GM23248 (cell line): ENCODE results near the gene THSD7A. TPM values are rescaled to one million over a fixed set of nuclear protein-coding genes. Genes with fewer than 3 reads are reported as not detected.

Source experiments
- DNase-seq: peaks from one replicate; pipeline ENCODE4 v3.0.0-alpha.2; 2015
- H2AFZ ChIP-seq: fragments of 200-600 bp; sonication (generic); 2 replicates; pipeline ENCODE4 v1.6.1; 2016; ENCODE audit warnings: antibody characterized with exemption
- H3F3A ChIP-seq: fragments of 200-600 bp; sonication (generic); 2 replicates; pipeline ENCODE4 v1.6.1; 2016; ENCODE audit warnings: mild to moderate bottlenecking, antibody characterized with exemption, mixed run types; ENCODE audit not compliant: insufficient read depth
- H3K27ac ChIP-seq: fragments of 200-600 bp; sonication (generic); 2 replicates; pipeline ENCODE4 v1.5.1; 2016; ENCODE audit warnings: mild to moderate bottlenecking
- H3K27me3 ChIP-seq: fragments of 200-600 bp; sonication (generic); replicated peaks from 2 replicates; pipeline ENCODE4 v1.6.1; 2016; ENCODE audit warnings: mild to moderate bottlenecking; ENCODE audit not compliant: insufficient read depth
- H3K36me3 ChIP-seq: fragments of 200-600 bp; sonication (generic); 2 replicates; pipeline ENCODE4 v1.6.1; 2016; ENCODE audit warnings: low read depth, mild to moderate bottlenecking
- H3K4me1 ChIP-seq: fragments of 200-600 bp; sonication (generic); 2 replicates; pipeline ENCODE4 v1.6.1; 2016; ENCODE audit warnings: mild to moderate bottlenecking; ENCODE audit not compliant: insufficient read depth
- H3K4me2 ChIP-seq: fragments of 200-600 bp; sonication (generic); one replicate; pipeline ENCODE4 v1.6.1; 2016; ENCODE audit warnings: mild to moderate bottlenecking; ENCODE audit not compliant: unreplicated experiment
- H3K4me3 ChIP-seq: fragments of 200-600 bp; sonication (generic); 2 replicates; pipeline ENCODE4 v1.5.1; 2016; ENCODE audit warnings: mild to moderate bottlenecking
- H3K79me2 ChIP-seq: fragments of 200-600 bp; sonication (generic); 2 replicates; pipeline ENCODE4 v1.6.1; 2016; ENCODE audit warnings: mild to moderate bottlenecking; ENCODE audit not compliant: insufficient read depth
- H3K9ac ChIP-seq: fragments of 200-600 bp; sonication (generic); 2 replicates; pipeline ENCODE4 v1.6.1; 2016; ENCODE audit warnings: mild to moderate bottlenecking
- H3K9me2 ChIP-seq: fragments of 200-600 bp; sonication (generic); 2 replicates; pipeline ENCODE4 v1.6.1; 2016; ENCODE audit warnings: mixed run types, mild to moderate bottlenecking, moderate library complexity; ENCODE audit not compliant: insufficient read depth
- H3K9me3 ChIP-seq: fragments of 200-600 bp; sonication (generic); one replicate; pipeline ENCODE4 v1.6.1; 2017; ENCODE audit warnings: low read depth
- H4K20me1 ChIP-seq: fragments of 200-600 bp; sonication (generic); 2 replicates; pipeline ENCODE4 v1.6.0; 2016; ENCODE audit not compliant: insufficient read depth
- EZH2 ChIP-seq: fragments of 200-600 bp; sonication (generic); IDR thresholded peaks from 2 replicates; pipeline ENCODE4 v1.6.1; 2018; ENCODE audit warnings: antibody characterized with exemption, mild to moderate bottlenecking; ENCODE audit not compliant: insufficient read depth, poor library complexity, severe bottlenecking
- EZH2phosphoT487 ChIP-seq: fragments of 200-600 bp; sonication (generic); IDR thresholded peaks from 2 replicates; pipeline ENCODE4 v1.6.1; 2018; ENCODE audit warnings: antibody characterized with exemption, moderate library complexity, mild to moderate bottlenecking, low read depth; ENCODE audit not compliant: insufficient read depth
- WGBS, 2 experiments: methylation state at CpG; one replicate each; pipeline ENCODE4 v1.1.6; 2015 to 2017; ENCODE audit warnings: low lambda C conversion rate in 2 of 2, low coverage in 1 of 2; ENCODE audit errors: missing lambda C conversion rate in 2 of 2; 5-methylcytosine and 5-hydroxymethylcytosine counted together
- in situ Hi-C: fragments of 300-500 bp; cut with MboI; formaldehyde crosslinking; loops from 2 replicates; pipeline ENCODE4 v1.15.0; 2020
- polyA plus RNA-seq: library from polyadenylated mRNA; unstranded; fragments of >200 nt; fragmentation: Nextera tagmentation; extraction: Ambion mirVana; gene quantifications from 2 replicates; pipeline ENCODE4 v1.2.1, GENCODE V29; 2016
- total RNA-seq: library from RNA; depleted of rRNA; stranded (reverse); fragments of >200 nt; shearing (Covaris generic); gene quantifications from 2 replicates; pipeline ENCODE4 v1.2.3, GENCODE V29; 2014

THSD7A gene
- total and polyA plus RNA-seq, 2 experiments from 2014 or later: not detected

GRCh38 chr7:11633310-11633709, 198.7 kb downstream of the THSD7A start:
- H3K9me2 ChIP-seq: no peaks in the 10 kb centered on the region
- no peak overlapping the region for H3K9ac ChIP-seq
- TF ChIP-seq EZH2phosphoT487 (no peak), EZH2 (no peak)
- no peaks in the 10 kb centered on the region for H3K9me3 ChIP-seq
- DNase-seq: no peak
- no peak overlapping the region for H3K4me2 ChIP-seq
- in situ Hi-C loops: no loop called here
- H4K20me1 ChIP-seq: no peaks in the 10 kb centered on the region
- H3K4me1 ChIP-seq: no peaks in the 10 kb centered on the region
- H3K27me3 ChIP-seq: no peaks in the 10 kb centered on the region
- H2AFZ ChIP-seq: no peak overlapping the region
- 21 to 37% methylated on average over 1 of the region's 1 CpG for WGBS, 2 experiments
- H3K79me2 ChIP-seq: no peaks in the 10 kb centered on the region
- H3K36me3 ChIP-seq: no peaks in the 10 kb centered on the region
- H3K4me3 ChIP-seq: no peak overlapping the region
- no peaks in the 10 kb centered on the region for H3F3A ChIP-seq
- H3K27ac ChIP-seq: no peak overlapping the region

GRCh38 chr7:11630355-11630754, 201.6 kb downstream of the THSD7A start:
- no peaks in the 10 kb centered on the region for H3K79me2 ChIP-seq
- no peak overlapping the region for H3K4me3 ChIP-seq
- no peak overlapping the region for H3K4me2 ChIP-seq
- H3K36me3 ChIP-seq: no peaks in the 10 kb centered on the region
- no peaks in the 10 kb centered on the region for H3K4me1 ChIP-seq
- H3F3A ChIP-seq: no peaks in the 10 kb centered on the region
- H3K9me2 ChIP-seq: no peaks in the 10 kb centered on the region
- H3K27me3 ChIP-seq: no peaks in the 10 kb centered on the region
- no peak for DNase-seq
- WGBS, 2 experiments: 46 to 59% methylated on average over 2 of the region's 2 CpGs
- in situ Hi-C loops: no loop called here
- H3K9me3 ChIP-seq: no peaks in the 10 kb centered on the region
- H4K20me1 ChIP-seq: no peaks in the 10 kb centered on the region
- H3K27ac ChIP-seq: no peak overlapping the region
- H3K9ac ChIP-seq: no peak overlapping the region
- H2AFZ ChIP-seq: no peak overlapping the region
- TF ChIP-seq EZH2phosphoT487: no peak
- TF ChIP-seq EZH2: no peak

- H3K4me3 ChIP-seq: no peak overlapping the region
- no peak overlapping the region for H3K27ac ChIP-seq
- no peaks in the 10 kb centered on the region for H3K4me1 ChIP-seq
- in situ Hi-C loops: no loop called here
- DNase-seq: no peak
- no peaks in the 10 kb centered on the region for H3K27me3 ChIP-seq
- no peak overlapping the region for H2AFZ ChIP-seq
- no peaks in the 10 kb centered on the region for H3F3A ChIP-seq
- no peaks in the 10 kb centered on the region for H3K36me3 ChIP-seq
- no peaks in the 10 kb centered on the region for H3K79me2 ChIP-seq
- no peak for TF ChIP-seq EZH2phosphoT487
- no peak for TF ChIP-seq EZH2
- no peaks in the 10 kb centered on the region for H4K20me1 ChIP-seq
- no peak overlapping the region for H3K4me2 ChIP-seq
- H3K9ac ChIP-seq: no peak overlapping the region
- H3K9me3 ChIP-seq: no peaks in the 10 kb centered on the region
- H3K9me2 ChIP-seq: no peaks in the 10 kb centered on the region
- 60 to 75% methylated on average over 2 of the region's 2 CpGs for WGBS, 2 experiments
These were observed 206.3 kb downstream of the THSD7A start for GRCh38 chr7:11625669-11626068.

- in situ Hi-C loops: no loop called here
- WGBS, 2 experiments: 57 to 71% methylated on average over 4 of the region's 4 CpGs
- Histone ChIP-seq H4K20me1 (no peaks in the 10 kb centered on the region), H3K4me1 (no peaks in the 10 kb centered on the region), H3F3A (no peaks in the 10 kb centered on the region), H3K36me3 (no peaks in the 10 kb centered on the region), H3K27ac (no peak overlapping the region), H3K27me3 (no peaks in the 10 kb centered on the region), H3K9ac (no peak overlapping the region), H3K9me2 (no peaks in the 10 kb centered on the region), H3K4me3 (no peak overlapping the region), H3K79me2 (no peaks in the 10 kb centered on the region), H2AFZ (no peak overlapping the region), H3K9me3 (no peaks in the 10 kb centered on the region), H3K4me2 (no peak overlapping the region)
- TF ChIP-seq EZH2: no peak
- TF ChIP-seq EZH2phosphoT487: no peak
- DNase-seq: no peak
These were observed 208.8 kb downstream of the THSD7A start for GRCh38 chr7:11623093-11623678.
